Neuronal stem cell (in vitro differentiated cells): ENCODE results near the gene CDK8.

Experiments used
- DNase-seq: peaks from one replicate; pipeline ENCODE4 v3.0.0-alpha.2; 2013; ENCODE audit warnings: low spot score
- H2AFZ ChIP-seq: one replicate; pipeline ENCODE4 v1.6.1; 2013; ENCODE audit warnings: mild to moderate bottlenecking, low read length, inconsistent platforms
- H2AK5ac ChIP-seq: 2 replicates; pipeline ENCODE4 v1.6.1; 2013; ENCODE audit warnings: low read depth, mild to moderate bottlenecking, inconsistent platforms, low read length, moderate library complexity, mixed read lengths
- H2BK120ac ChIP-seq: 2 replicates; pipeline ENCODE4 v1.6.1; 2013; ENCODE audit warnings: low read depth, mild to moderate bottlenecking, inconsistent platforms, low read length, moderate library complexity, mixed read lengths
- H2BK12ac ChIP-seq: one replicate; pipeline ENCODE4 v1.6.1; 2013; ENCODE audit warnings: low read length, inconsistent platforms
- H2BK15ac ChIP-seq: 2 replicates; pipeline ENCODE4 v1.6.1; 2013; ENCODE audit warnings: mild to moderate bottlenecking, low read length, inconsistent platforms, mixed read lengths
- H2BK5ac ChIP-seq: one replicate; pipeline ENCODE4 v1.6.1; 2013; ENCODE audit warnings: inconsistent platforms, mild to moderate bottlenecking, low read length, moderate library complexity
- H3K14ac ChIP-seq: one replicate; pipeline ENCODE4 v1.6.1; 2013; ENCODE audit warnings: low read length, inconsistent platforms
- H3K18ac ChIP-seq: 2 replicates; pipeline ENCODE4 v1.6.1; 2013; ENCODE audit warnings: low read length, inconsistent platforms
- H3K23ac ChIP-seq: 2 replicates; pipeline ENCODE4 v1.6.1; 2013; ENCODE audit warnings: low read depth, mild to moderate bottlenecking, mixed read lengths, low read length, inconsistent platforms; ENCODE audit not compliant: poor library complexity
- H3K27ac ChIP-seq: replicated peaks from 3 replicates; pipeline ENCODE4 v1.5.1; 2013; ENCODE audit warnings: low read length, inconsistent platforms
- H3K27me3 ChIP-seq, 3 experiments: 2 replicates each; pipeline ENCODE4 v1.6.1; 2013; ENCODE audit warnings: low read length in 3 of 3, mild to moderate bottlenecking in 2 of 3, inconsistent platforms in 1 of 3, low read depth in 1 of 3, mixed read lengths in 1 of 3, moderate library complexity in 1 of 3; ENCODE audit not compliant: control insufficient read depth in 3 of 3, insufficient read depth in 3 of 3
- H3K36me3 ChIP-seq, 2 donors: replicated peaks in 1 of 2; 2 replicates each; pipeline ENCODE4 v1.6.1; 2013; ENCODE audit warnings: low read length in 2 of 2; ENCODE audit not compliant: control insufficient read depth in 2 of 2, insufficient read depth in 2 of 2
- H3K4ac ChIP-seq: 2 replicates; pipeline ENCODE4 v1.6.1; 2013; ENCODE audit warnings: inconsistent platforms, mild to moderate bottlenecking, low read length, moderate library complexity
- H3K4me1 ChIP-seq, 2 donors: 1 replicate in 1 of 2; 2 replicates in 1 of 2; pipeline ENCODE4 v1.6.1; 2013; ENCODE audit warnings: low read length in 2 of 2, low read depth in 1 of 2; ENCODE audit not compliant: control insufficient read depth in 2 of 2, insufficient read depth in 1 of 2
- H3K4me2 ChIP-seq: one replicate; pipeline ENCODE4 v1.6.1; 2013; ENCODE audit warnings: mild to moderate bottlenecking, low read length, inconsistent platforms; ENCODE audit not compliant: insufficient read depth, poor library complexity, severe bottlenecking
- H3K4me3 ChIP-seq, 2 donors: 2 replicates each; pipeline ENCODE4 v1.5.1; 2013; ENCODE audit warnings: low read length in 2 of 2, mild to moderate bottlenecking in 2 of 2, inconsistent platforms in 1 of 2, moderate library complexity in 1 of 2
- H3K79me1 ChIP-seq: one replicate; pipeline ENCODE4 v1.6.1; 2013; ENCODE audit warnings: low read depth, mild to moderate bottlenecking, inconsistent platforms, low read length, moderate library complexity
- H3K9ac ChIP-seq: one replicate; pipeline ENCODE4 v1.6.1; 2013; ENCODE audit warnings: mild to moderate bottlenecking, low read depth, low read length, inconsistent platforms; ENCODE audit not compliant: poor library complexity
- H3K9me3 ChIP-seq, 2 donors: replicated peaks in 1 of 2; 2 replicates each; pipeline versions ENCODE3 to v1.6.1; 2013; ENCODE audit warnings: low read length in 2 of 2, mild to moderate bottlenecking in 2 of 2, inconsistent platforms in 1 of 2, low read depth in 1 of 2, mixed read lengths in 1 of 2, moderate library complexity in 1 of 2; ENCODE audit not compliant: control insufficient read depth in 2 of 2, insufficient read depth in 1 of 2
- H4K8ac ChIP-seq: one replicate; pipeline ENCODE4 v1.6.1; 2013; ENCODE audit warnings: low read depth, mild to moderate bottlenecking, inconsistent platforms, low read length, moderate library complexity
- H4K91ac ChIP-seq: one replicate; pipeline ENCODE4 v1.6.1; 2013; ENCODE audit warnings: low read length, low read depth, mild to moderate bottlenecking, inconsistent platforms; ENCODE audit not compliant: poor library complexity
- WGBS, 2 donors: extraction: QIAGEN DNeasy Blood & Tissue Kit; methylation state at CpG; one replicate each; pipeline ENCODE4 v1.1.7; 2013; ENCODE audit warnings: missing lambda C conversion rate in 2 of 2, mixed read lengths in 1 of 2; ENCODE audit not compliant: insufficient read length in 2 of 2, insufficient replicate concordance in 1 of 2; ENCODE audit errors: extremely low coverage in 2 of 2; 5-methylcytosine and 5-hydroxymethylcytosine counted together

The CDK8 gene

GRCh38 chr13:26340807-26341206 is 86.9 kb downstream of the CDK8 start:
- Histone ChIP-seq H2BK5ac (no peak overlapping the region), H3K9me3 (no peaks in the 10 kb centered on the region), H2BK15ac (no peak overlapping the region), H4K8ac (no peak overlapping the region), H3K23ac (no peak overlapping the region), H3K27ac (no peak overlapping the region), H3K4me3 (no peak overlapping the region), H3K9ac (no peak overlapping the region), H2AFZ (no peak overlapping the region), H3K14ac (no peak overlapping the region), H3K79me1 (no peaks in the 10 kb centered on the region), H2BK120ac (no peak overlapping the region), H3K4me1 (no peaks in the 10 kb centered on the region), H3K18ac (no peak overlapping the region), H4K91ac (no peak overlapping the region), H3K4ac (no peak overlapping the region), H2AK5ac (no peak overlapping the region), H3K27me3 (no peaks in the 10 kb centered on the region), H2BK12ac (no peak overlapping the region), H3K4me2 (no peak overlapping the region), H3K36me3 (peaks cover 0 to 2% of the 10 kb centered on the region in 2 donors)
- no peak for DNase-seq
- no CpG with 5 or more reads among the region's 2 CpGs for WGBS, 2 donors

DNA sequence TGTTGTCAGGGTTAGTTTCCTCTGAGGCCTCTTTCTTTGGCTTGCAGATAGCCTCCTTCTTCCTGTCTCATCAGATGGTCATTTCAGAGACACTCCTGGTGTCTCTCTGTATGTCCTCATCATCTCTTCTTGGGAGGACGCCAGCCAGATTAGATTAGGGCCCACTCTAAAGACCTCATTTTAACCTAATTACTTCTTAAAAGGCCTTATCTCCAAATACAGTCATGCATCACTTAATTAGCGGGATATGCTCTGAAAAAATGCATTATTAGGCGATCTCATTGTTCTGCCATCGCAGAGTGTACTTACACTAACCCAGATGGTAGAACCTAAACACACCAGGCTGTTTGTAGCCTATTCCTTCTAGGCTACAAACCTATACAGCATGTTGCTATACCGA is 89.0 kb downstream of the CDK8 start:
- no peak overlapping the region for H4K91ac ChIP-seq
- no peak overlapping the region for H3K27ac ChIP-seq
- no peak overlapping the region for H3K14ac ChIP-seq
- H2BK120ac ChIP-seq, result no peak overlapping the region
- no CpG with 5 or more reads among the region's 5 CpGs for WGBS, 2 donors
- no peaks in the 10 kb centered on the region for H3K79me1 ChIP-seq
- DNase-seq, result no peak
- H2BK12ac ChIP-seq, result no peak overlapping the region
- no peak overlapping the region for H3K4ac ChIP-seq
- no peak overlapping the region for H2BK15ac ChIP-seq
- peaks cover 0 to 2% of the 10 kb centered on the region in 2 donors for H3K36me3 ChIP-seq
- no peak overlapping the region for H2AK5ac ChIP-seq
- no peaks in the 10 kb centered on the region for H3K27me3 ChIP-seq
- no peak overlapping the region for H3K4me3 ChIP-seq
- no peak overlapping the region for H3K4me2 ChIP-seq
- H3K9ac ChIP-seq, result no peak overlapping the region
- no peak overlapping the region for H3K23ac ChIP-seq
- H3K18ac ChIP-seq, result no peak overlapping the region
- no peak overlapping the region for H2BK5ac ChIP-seq
- no peaks in the 10 kb centered on the region for H3K9me3 ChIP-seq
- H2AFZ ChIP-seq, result no peak overlapping the region
- no peaks in the 10 kb centered on the region for H3K4me1 ChIP-seq
- no peak overlapping the region for H4K8ac ChIP-seq

DNA sequence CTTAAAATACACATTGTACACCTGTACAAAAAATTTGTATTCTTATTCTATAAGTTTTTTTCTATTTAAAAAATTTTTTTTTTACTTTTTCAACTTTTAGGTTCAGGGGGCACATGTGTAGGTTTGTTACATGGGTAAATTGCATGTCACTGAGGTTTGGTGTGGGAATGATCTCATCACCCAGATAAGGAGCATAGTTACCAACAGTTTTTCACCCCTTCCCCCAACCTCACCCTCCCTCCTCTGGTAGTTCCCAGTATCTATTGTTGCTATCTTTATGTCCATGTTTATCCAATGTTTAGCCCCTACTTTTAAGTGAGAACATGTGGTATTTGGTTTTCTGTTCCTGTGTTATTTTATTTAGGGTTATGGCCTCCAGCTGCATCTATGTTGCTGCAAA is 89.9 kb downstream of the CDK8 start:
- Histone ChIP-seq H2BK5ac (no peak overlapping the region), H4K91ac (no peak overlapping the region), H3K4me1 (no peaks in the 10 kb centered on the region), H3K4ac (no peak overlapping the region), H2AFZ (no peak overlapping the region), H3K36me3 (peaks cover 0 to 2% of the 10 kb centered on the region in 2 donors), H2BK15ac (no peak overlapping the region), H3K23ac (no peak overlapping the region), H3K4me3 (no peak overlapping the region), H2AK5ac (no peak overlapping the region), H2BK12ac (no peak overlapping the region), H2BK120ac (no peak overlapping the region), H3K14ac (no peak overlapping the region), H3K79me1 (no peaks in the 10 kb centered on the region), H3K4me2 (no peak overlapping the region), H3K9ac (no peak overlapping the region), H3K27ac (no peak overlapping the region), H3K27me3 (no peaks in the 10 kb centered on the region), H3K9me3 (no peaks in the 10 kb centered on the region), H3K18ac (no peak overlapping the region), H4K8ac (no peak overlapping the region)
- DNase-seq, result no peak

DNA sequence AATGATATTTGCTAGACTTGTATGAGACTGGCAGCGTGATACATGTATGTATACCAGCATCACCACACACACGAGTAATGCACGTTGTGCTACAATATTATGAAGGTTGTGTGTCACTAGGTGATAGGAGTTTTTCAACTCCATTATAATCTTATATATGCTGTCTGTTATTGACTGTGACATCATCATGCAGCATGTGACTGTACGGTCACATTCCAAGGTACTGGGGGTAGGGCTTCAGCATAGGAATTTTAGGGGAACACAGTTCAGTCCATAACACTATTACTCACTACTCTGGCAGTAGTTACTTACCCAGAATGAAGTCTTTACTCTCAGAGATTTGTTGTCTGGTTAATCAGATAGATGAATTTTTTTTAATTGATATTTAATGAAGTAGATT is 91.1 kb downstream of the CDK8 start:
- Histone ChIP-seq H3K79me1 (no peaks in the 10 kb centered on the region), H4K91ac (no peak overlapping the region), H2BK15ac (no peak overlapping the region), H2BK12ac (no peak overlapping the region), H3K36me3 (peaks cover 0 to 9% of the 10 kb centered on the region in 2 donors), H3K4me2 (no peak overlapping the region), H3K4me1 (no peaks in the 10 kb centered on the region), H2AFZ (no peak overlapping the region), H3K23ac (no peak overlapping the region), H2BK5ac (no peak overlapping the region), H3K27ac (no peak overlapping the region), H4K8ac (no peak overlapping the region), H3K18ac (no peak overlapping the region), H2BK120ac (no peak overlapping the region), H3K14ac (no peak overlapping the region), H3K9me3 (no peaks in the 10 kb centered on the region), H3K4me3 (no peak overlapping the region), H3K4ac (no peak overlapping the region), H3K27me3 (no peaks in the 10 kb centered on the region), H3K9ac (no peak overlapping the region), H2AK5ac (no peak overlapping the region)
- no peak for DNase-seq
- no CpG with 5 or more reads among the region's 4 CpGs for WGBS, 2 donors
